Stimulated activated CD4-positive, alpha-beta T cell treated with anti-CD3 and anti-CD28 coated beads, TNF-alpha, amount 100 ng/mL, for 48 hours (primary cell): ENCODE measurements around the gene ADIPOR2.
A peak's percentile ranks its signal among the peaks of the same experiment; 100 is the strongest.
"Not testable (repeated sequence)": the region's sequence is repeated elsewhere in the genome, so short reads cannot be mapped to it uniquely, and the experiment has no call there.

Experiments used
- DNase-seq, 3 donors: peaks; one replicate each; pipeline ENCODE4 v3.0.0-alpha.2; 2020; ENCODE audit warnings: low read depth in 3 of 3

Gene ADIPOR2

DNA sequence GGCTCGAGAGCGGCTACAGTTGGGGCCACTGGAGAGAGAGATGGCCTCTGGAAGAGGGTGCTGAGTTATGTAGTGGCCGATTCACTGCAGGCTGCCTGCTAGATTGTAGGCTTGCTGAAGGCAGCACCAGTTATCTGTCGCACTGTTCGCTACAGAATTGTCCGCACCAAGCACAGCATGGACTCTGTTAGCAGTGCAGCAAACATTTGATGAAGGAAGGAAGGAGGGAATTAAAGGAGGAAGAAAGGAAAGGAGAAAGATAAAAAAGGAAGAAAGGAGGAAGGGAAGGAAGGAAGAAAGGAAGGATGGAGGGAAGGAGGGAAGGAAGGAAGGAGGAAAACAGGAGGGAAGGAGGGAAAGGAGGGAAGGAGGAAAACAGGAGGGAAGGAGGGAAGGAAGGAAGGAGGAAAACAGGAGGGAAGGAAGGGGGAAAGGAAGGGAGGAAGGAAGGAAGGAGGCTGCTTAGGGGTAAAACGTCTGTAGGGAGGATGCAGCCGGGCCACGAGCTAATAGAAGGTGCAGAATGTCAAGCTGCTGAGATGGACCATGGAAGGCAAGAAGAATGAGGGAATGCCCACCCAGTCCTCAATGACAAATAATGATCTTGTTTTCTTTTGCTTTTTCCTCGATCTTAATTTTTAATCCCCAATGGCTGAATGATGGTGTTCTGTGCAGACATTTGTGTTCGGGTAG, 27.3 kb upstream of the ADIPOR2 start:
- DNase-seq = no peak

DNA sequence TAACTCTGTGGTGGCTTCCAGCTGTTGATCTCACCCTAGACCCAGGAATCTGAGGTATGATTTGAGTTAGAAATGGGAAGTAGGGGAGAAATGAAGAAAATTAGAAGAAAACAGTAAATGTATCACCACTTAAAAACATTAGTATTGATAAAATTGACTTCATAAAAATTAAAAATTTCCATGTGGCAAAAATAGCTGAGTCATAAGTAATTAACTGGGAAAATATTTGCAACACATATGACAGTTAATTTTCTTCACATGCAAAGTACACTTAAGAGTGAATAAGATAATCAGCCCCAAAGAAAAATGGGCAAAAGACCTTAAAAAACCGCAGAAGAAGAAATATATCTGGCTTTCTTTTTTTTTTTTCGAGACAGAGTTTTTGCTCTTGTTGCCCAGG, 25.5 kb upstream of the ADIPOR2 start:
- no peak for DNase-seq

DNA sequence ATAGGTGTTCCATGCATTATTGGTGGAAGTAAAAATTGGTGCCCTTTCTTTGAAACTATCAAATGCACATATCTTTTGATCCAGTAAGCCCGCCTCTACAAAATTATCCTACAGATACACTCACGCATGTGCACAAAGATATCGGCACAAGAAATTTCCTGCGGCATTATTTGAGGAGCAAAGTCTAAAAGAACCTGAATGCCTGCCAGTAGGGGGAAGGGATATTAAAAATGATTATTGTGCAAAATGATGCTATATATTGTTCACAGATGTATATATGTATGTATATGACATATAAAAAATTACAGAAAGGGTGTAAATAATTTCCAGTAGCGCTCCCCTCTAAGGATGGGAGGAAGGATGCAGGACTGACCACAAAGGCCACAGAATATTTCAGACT, 24.7 kb upstream of the ADIPOR2 start:
- DNase-seq = no peak

DNA sequence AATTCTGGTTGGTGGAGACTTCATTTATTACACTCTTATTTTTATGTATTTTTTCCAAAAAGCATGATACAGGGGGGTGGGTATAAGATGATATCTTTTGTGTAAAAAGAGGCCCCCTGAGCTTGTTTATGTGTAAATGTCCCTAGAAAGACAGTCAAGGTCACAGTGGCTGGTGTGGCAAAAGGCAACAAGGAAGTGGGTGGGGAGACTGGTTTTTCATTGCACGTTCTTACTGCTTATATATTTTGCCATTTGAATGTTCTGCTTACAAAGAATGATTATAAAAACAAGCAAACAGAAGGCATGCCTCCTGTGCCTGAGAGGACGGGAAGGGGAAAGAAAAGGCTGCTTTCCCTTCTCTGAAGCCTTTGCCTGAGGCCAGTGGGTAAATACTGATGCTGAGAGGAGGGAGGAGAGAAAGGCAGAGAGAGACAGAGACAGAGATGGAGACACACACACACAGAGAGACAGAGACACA, 24.1 kb upstream of the ADIPOR2 start:
- DNase-seq = no peak

DNA sequence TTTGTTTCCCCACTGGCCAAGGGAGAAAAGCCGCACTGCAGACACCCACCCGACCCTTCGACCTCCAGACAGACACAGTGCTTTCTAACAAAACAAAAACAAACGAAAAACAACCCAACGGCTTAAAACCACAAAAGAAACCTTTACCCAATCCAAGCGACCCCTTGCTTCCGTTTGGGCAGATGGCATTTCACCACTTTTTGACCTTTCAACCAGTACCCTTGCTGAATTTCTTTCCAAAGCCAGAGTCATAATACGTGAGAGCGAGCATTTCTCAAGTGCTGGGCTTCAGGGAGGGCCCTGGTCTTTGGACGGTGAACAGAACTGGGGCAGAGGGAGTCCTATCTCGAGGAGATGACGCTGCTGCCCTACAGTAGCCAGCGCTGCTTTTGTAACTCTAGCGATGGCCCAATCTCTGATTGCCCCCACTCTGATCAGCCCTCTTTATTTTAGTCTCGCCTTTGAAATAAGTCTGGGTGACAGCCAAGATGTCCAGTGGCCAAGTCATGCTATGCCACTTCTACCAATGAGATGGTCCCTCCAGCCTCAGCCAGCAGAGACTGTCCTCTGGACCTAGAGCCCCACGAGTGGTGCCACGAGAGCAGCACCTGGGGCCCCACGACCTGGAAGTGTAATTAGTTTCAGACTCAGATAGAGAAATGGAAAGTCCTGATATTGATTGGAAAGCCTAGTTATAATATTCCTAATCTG, 21.9 kb upstream of the ADIPOR2 start:
- no peak for DNase-seq

DNA sequence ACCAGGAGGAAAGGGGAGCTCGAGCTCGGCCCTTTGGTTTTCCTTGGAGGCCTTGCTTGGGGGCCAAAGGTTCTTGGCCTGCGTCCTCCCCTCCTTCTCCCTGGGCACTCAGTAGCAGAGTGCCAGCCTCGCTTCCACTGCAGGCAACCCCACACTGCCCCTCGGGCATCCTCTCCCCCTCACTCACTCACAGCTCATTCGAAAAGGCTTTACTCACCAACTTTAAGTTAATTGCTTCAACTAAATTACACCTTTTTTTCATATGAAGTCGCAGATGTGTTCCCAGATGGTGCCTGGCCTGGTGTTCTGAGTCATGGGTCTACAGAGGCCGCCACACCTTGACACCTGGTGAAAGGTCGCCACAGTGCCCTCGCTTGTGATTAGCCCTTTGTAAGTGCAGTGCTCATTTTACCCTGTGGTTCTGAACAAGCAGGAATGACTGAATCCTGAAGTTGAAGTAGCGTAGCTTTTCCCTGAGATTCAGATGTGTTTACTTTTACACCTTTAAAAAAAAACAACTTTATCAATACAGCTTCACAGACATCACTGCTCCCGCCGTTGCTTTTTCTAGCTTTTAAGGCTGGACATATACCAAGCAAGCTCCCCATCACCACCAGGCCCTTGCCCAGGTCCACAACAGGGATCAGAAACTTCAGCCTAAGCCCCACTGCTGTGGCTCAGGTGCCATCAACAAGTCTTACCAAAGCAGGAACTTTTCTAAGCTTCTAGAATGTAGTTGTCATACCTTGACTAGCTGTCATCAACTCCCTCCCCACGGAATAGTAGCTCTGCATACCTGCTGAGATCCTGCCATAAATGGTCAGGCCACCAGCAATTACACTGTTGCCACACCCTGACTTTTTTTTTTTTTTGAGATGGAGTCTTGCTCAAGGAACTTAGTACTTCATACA, 20.3 kb upstream of the ADIPOR2 start:
- DNase-seq = no peak

DNA sequence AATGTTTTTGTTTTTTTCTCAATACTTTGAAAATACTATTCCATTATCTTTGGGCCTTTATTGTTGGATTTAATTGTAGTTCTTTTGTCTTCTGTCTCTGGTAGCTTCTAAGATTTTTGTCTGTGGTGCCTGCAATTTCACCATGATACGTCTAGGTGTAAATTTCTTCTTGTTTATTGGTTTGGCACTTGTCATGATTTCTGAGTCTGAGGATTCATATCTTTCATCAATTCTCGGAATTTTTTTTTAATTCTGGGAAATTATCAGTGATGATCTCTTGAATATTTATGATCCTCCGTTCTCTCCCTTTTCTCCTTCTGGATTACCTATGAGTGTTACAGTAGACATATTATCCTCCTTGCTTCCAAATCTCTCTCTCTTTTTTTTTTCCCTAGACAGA, 14.8 kb upstream of the ADIPOR2 start:
- no peak for DNase-seq

DNA sequence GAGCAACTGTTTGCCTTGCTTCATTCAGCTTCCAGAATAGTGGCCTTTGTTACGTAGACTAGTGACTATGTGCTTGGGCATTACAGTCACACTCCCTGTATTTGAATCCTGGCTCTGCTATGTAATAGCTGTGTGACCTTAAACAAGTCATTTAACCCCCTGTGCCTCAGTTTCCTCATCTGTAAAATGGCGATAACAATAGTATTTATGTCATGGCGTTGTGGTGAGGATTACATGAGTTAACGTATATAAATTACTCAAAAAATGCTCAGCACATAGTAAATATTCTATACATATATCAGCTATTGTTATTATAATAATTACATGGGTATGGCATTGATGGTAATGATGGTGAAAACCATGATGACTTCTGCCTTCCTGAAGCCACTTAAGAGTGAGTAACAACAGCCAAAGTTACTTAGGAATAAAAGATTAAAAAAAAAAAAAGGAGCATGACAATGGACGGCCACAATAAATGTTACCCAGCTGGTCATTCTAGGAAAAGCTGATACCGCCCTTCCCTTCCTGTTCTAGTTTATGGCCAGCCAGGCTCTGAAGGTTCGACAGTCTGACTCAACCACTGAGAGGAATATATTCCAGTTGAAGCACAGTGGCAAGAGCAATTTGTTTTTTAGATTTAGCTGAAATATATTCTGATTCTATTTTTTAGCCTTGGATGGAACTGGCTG, 9.9 kb upstream of the ADIPOR2 start:
- no peak for DNase-seq

DNA sequence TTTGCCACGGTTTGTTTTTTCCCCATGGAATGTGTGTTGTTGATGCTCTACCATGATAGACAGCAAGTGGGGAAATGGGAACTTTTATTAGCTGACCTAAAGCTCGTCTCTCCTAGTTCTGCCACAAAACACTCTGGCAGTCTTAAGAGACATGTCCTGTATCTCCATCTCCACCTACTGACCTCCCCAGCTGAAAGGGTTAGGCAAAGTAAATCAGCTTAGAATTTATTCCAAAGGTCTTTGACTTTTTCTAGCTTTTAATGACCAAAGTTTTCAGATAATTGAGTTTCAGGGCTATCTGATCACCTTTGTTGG, 9.4 kb upstream of the ADIPOR2 start:
- no peak for DNase-seq

DNA sequence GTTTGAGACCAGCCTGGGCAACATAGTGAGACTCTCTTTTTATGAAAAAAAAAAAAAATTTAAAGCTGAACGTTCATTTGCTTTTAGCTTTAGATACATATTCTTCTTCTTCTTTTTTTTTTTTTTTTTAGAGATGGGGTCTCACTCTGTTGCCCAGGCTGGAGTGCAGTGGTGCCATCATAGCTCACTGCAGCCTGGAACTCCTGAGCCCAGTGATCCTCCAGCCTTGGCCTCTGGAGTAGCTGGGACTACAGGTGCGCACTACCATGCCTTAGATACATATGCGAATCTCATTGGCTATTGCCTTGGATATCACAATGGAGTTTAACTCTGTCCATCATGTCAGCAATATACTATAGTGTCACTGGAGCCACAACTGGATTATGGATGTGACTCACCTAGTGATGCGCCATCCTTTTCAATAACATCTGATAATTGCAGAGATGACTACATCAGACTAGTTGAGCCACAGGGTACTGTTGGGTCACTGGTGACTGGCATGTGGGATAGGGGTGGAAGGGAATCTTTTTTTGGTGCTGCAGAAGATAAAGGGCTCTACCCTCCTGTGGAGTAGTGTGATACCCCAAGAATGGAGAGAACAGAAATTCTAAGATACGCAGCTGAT, 2.7 kb upstream of the ADIPOR2 start:
- no peak for DNase-seq

DNA sequence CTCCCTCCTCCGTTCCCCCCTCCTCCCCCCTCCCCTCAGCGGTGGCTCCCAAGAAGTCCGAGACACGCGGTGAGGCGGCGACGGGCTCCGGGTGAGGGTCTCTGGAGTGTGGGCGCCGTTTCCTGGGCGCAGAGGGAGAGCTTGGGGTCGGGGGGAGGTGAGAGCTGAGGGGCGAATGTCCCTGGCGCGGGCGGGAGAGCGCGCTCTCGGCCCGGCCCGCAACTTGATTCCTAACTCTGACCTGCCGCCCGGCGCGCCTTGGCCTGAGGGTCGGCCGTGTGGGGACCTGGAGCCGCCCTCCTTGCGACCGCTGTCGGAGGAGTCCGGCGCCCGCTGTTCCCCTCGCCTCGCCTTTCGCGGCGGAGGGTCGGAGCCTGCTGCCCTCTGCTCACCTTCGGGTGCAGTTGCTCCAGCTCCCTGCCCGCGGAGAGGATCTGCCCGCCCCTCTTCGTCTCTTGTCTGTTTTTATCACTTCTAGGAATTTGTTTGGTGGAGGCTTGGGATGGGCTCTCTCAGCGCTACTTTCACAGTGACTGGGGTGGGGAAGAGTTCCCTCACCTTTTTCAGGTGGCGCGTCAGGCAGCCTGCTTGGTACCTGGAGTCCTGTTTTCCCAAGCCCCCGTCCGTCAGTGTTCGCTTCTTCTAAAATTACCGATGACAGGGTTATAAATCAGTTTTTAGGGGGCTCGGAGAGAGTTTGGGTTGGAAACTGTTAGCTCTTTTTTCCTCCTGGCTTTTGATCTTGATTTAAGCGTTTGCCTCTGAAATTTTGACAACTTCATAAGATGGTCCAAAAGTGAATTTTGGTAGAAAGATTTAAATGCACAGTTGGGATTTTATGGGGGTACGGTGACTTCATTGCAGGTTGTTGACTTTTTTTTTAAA, 495 bp downstream of the ADIPOR2 start:
- DNase-seq = peak in 1 of 3 donors; percentile 27

DNA sequence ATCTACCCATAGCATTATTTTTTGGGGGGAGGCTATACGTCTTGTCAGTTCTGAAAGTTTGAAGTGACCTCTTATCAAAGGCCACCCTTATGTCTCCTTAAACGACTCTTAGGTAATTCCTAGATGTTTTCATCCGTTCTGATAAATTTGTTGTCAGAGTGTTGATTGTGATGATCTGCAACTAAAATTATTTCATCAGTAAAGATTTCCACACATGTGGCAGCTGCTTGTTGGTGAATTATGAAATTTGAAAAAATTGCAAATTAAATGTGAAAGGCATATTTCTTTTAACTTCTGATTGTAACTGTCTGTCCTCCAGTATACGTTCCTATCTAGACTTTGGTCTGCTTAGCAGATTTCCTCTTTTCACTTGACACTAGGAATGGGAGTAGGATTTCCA, 1.4 kb downstream of the ADIPOR2 start:
- no peak for DNase-seq

DNA sequence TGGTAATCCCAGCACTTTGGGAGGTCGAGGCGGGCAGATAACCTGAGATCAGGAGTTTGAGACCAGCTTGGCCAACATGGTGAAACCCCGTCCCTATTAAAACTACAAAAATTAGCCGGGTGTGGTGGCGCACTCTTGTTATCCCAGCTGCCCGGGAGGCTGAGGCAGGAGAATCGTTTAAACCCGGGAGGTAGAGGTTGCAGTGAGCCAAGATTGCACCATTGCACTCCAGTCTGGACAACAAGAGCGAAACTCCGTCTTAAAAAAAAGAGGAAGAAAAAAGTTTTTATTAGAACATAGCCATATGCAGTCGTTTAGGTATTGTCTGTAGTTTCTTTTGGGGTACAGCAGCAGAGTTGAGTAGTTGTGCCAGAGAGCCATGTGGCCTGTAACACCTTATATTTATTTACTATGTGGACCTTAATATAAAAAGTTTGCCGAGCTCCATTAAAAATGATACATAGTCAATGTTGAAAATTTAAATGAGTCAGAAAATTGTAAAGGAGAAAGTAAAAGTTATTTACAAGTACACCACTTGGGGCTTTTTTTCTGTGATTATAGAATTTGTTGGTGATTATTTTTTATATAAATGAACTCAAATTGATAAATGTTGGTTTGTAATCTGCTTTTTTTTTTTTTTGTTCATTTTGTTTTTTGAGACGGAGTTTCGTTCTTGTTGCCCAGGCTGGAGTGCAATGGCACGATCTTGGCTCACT, 2.2 kb downstream of the ADIPOR2 start:
- no peak for DNase-seq

DNA sequence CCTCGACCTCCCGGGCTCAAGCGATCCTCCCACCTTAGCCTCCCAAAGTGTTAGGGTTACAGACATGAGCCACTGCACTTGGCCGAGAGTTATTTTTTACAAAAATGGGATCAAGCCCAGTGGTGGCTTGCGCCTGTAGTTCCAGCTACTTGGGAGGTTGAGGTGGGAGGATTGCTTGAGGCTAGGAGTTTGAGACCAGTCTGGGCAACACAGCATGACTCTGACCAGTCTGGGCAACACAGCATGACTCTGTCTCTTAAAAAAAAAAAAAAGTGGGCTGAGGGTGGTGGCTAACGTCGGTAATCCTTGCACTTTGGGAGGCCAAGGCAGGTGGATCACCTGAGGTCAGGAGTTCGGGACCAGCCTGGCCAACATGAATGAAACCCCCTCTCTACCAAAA, 4.2 kb downstream of the ADIPOR2 start:
- not testable (repeated sequence) for DNase-seq

DNA sequence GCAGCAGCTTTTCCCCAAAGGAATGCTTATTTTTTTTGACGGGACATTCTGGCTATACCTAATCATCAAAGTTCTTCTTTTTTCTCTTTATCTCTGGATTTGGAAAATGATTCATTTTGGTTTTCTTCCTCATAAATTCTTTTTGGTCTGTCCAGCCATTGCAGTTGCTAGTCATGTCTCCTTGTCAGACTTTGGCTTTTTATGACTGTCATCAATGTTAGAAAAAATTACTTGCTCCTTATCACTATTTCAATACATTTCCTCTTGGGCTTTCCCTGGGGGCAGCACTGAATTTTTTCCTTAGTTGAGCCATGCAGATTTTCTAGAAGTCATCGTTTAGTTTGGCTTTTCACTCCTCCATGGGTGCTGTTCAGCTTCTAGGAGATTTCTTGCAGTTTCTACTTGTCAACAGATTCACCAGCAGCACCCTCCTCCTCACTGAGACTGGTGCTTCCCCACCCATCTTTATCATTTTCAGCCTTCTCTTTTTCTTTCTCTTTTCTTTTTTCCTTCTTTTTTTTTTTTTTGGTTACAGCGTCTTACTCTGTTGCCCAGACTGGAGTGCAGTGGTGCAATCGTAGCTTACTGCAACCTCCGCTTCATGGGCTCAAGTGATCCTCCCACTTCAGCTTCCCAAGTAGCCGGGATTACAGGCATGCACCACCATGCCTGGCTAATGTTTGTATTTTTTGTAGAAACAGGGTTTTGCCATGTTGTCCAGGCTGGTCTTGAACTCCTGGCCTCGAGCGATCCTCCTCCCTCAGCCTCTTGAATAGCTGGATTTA, 5.2 kb downstream of the ADIPOR2 start:
- no peak for DNase-seq

DNA sequence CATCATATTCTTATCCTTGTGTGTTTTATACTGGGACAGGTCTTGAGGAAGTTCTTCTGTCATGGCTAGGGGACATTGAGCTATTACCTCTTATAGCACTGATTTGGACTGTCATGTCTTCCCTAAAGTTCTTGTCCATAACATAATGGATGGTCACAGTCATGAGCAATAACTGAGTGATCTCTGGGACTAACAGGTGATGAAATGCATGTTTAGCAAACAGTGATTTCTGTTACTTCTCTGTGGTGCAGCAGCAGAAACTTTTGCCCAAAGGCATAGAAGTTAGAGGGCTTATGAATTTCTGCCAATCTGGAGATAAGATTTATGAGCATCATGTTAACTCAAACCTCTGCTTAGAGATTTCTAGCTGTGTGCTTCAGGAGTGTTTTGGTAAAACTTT, 5.9 kb downstream of the ADIPOR2 start:
- no peak for DNase-seq

DNA sequence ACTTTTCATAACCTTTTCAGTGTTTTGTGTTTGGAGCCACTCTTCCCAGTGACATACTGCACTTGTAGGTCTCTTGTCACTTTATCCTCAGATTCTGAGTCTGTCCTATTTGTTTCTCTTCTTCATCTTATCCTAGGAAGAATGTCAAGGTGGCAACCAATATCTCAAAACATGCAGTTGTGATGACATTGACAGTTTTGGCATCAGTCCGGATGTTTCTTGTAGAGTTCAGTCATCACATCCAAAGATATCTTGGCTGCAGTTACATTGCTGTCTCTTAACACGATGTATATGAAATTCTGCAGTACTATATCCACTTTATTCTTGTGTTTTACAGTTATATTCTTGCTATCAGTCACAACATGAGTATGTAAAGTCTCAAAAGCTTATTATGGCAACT, 6.4 kb downstream of the ADIPOR2 start:
- DNase-seq = no peak

DNA sequence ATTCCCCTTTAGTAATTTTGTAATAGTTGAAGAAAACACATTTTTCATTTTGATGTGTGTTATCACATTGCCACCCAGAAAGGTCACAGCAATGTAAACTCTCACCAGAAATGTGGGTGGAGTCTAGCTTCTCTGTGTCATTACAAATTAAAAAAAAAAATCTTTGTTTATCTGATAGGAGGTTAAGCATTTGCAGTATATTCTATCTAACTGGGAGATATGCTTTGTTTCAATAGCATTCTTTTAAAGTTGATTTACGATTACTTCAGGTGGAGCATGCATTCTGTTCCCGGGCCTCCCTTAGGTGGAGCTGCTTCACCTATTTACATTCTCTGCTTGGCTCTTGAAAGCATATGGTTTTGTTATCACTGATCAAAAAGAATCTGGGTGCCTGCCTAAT, 7.8 kb downstream of the ADIPOR2 start:
- DNase-seq = no peak

DNA sequence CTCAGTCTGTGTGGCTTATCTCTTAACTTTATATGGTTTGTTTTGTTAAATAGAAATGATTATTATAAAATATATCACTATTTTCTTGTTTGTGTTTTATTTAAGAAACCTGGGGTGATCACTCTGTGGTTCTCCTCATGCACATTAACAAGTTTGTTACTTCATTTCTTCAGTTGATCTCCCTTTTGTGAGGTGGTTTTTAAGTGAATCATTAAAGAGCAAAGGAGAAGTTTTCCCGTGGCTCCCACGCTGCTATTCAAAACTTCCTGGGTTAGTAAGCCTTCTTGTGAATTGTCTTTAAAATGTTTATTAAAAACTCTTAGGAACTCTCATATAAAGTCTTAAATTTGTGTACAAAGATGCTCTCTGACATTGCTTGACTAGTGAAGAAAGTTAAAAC, 11.8 kb downstream of the ADIPOR2 start:
- DNase-seq = no peak
